Spleen (tissue), 11 donors: ENCODE data around the gene EFNB3. TPM values are rescaled to one million over a fixed set of nuclear protein-coding genes. Genes with fewer than 3 reads are reported as not detected.

Source experiments
- DNase-seq: peaks from one replicate; pipeline ENCODE4 v3.0.0-alpha.2; 2020
- H3K27ac ChIP-seq, 8 donors: fragments of 200-600 bp; sonication (generic) in 7 of 8; 1 replicate in 4 of 8; 2 replicates in 4 of 8; pipeline versions ENCODE4 v1.5.0 to v1.8.0; 2016 to 2021; ENCODE audit warnings: inconsistent platforms in 4 of 8, mild to moderate bottlenecking in 4 of 8, moderate library complexity in 1 of 8
- H3K27me3 ChIP-seq, 7 donors: fragments of 200-600 bp; sonication (generic) in 6 of 7; replicated peaks in 1 of 7; 1 replicate in 4 of 7; 2 replicates in 3 of 7; pipeline versions ENCODE4 v1.5.0 to v1.8.0; 2016 to 2021; ENCODE audit warnings: inconsistent platforms in 3 of 7, mild to moderate bottlenecking in 1 of 7
- H3K36me3 ChIP-seq, 6 donors: fragments of 200-600 bp; sonication (generic) in 5 of 6; 1 replicate in 4 of 6; 2 replicates in 2 of 6; pipeline versions ENCODE4 v1.5.0 to v1.8.0; 2016 to 2021; ENCODE audit warnings: inconsistent platforms in 2 of 6
- H3K4me1 ChIP-seq, 6 donors: fragments of 200-600 bp; sonication (generic) in 5 of 6; 1 replicate in 3 of 6; 2 replicates in 3 of 6; pipeline versions ENCODE4 v1.5.0 to v1.8.0; 2016 to 2021; ENCODE audit warnings: inconsistent platforms in 3 of 6
- H3K4me3 ChIP-seq, 8 donors: fragments of 200-600 bp; sonication (generic) in 7 of 8; 1 replicate in 4 of 8; 2 replicates in 4 of 8; pipeline versions ENCODE4 v1.5.0 to v1.8.0; 2016 to 2021; ENCODE audit warnings: inconsistent platforms in 4 of 8, mild to moderate bottlenecking in 4 of 8, moderate library complexity in 2 of 8
- H3K9me3 ChIP-seq, 8 donors: fragments of 200-600 bp; sonication (generic) in 7 of 8; 1 replicate in 4 of 8; 2 replicates in 4 of 8; pipeline versions ENCODE4 v1.5.0 to v1.8.0; 2016 to 2021; ENCODE audit warnings: inconsistent platforms in 4 of 8
- POLR2A ChIP-seq, 3 donors: fragments of 450-650 bp; IDR thresholded peaks; one replicate each; pipeline ENCODE4 v1.5.1; 2017; ENCODE audit warnings: antibody characterized with exemption in 3 of 3, mild to moderate bottlenecking in 1 of 3
- POLR2AphosphoS5 ChIP-seq, 3 donors: sonication (generic); formaldehyde crosslinking; IDR thresholded peaks; one replicate each; pipeline ENCODE4 v1.5.1; 2017; ENCODE audit warnings: antibody characterized with exemption in 3 of 3
- WGBS, 5 donors: extraction: QIAGEN DNeasy Blood & Tissue Kit in 3 of 5; methylation state at CpG; one replicate each; pipeline versions ENCODE4 v1.1.5 to v1.1.7; 2013 to 2018; 5-methylcytosine and 5-hydroxymethylcytosine counted together
- intact Hi-C: fragments of 100-400 bp; cut with DNase I; formaldehyde crosslinking; loops from one replicate; pipeline ENCODE4 v1.15.0; 2023; ENCODE audit warnings: low total_unique reads
- polyA plus RNA-seq, 3 donors: library from polyadenylated mRNA; stranded (reverse); fragments of 200-250 nt; gene quantifications; one replicate each; pipeline ENCODE4 v1.2.1, GENCODE V29; 2013
- total RNA-seq, 7 donors: library from RNA; depleted of rRNA in 3 of 7; stranded (reverse); fragments of >200 nt in 3 of 7; fragmentation: NEBNext Ultra II Directional in 4 of 7; extraction: Animal tissue kit (Norgen Biotek cat#: 25700) in 4 of 7; gene quantifications; one replicate each; pipeline versions ENCODE4 v1.1.0 to v1.2.1, GENCODE V29; 2016 to 2021
- TF ChIP-seq, protein P1 (sequence below), 11 experiments: fragments of 200-600 bp in 7 of 11; fragments of 450-650 bp in 4 of 11; sonication (generic) in 4 of 11; IDR thresholded peaks in 8 of 11; conservative IDR thresholded peaks in 3 of 11; 1 replicate in 7 of 11; 2 replicates in 4 of 11; pipeline versions ENCODE4 v1.4.0 to v1.8.0; 2016 to 2021; ENCODE audit warnings: antibody characterized with exemption in 11 of 11, inconsistent platforms in 4 of 11, mild to moderate bottlenecking in 1 of 11
- donor health status: healthy with polysubstance abuse.
- donor health status: DM: no; HTN: no; CAD: no; lungs with moderate emphysema.
- donor health status: DM: no; HTN: no; CAD: no.
- donor health status: Bipolar disorder and iron deficiency.
- donor health status: healthy.
- donor health status: DM: no; HTN: no; CAD: no.
- donor health status: DM: yes; HTN: yes; CAD: no.

The EFNB3 gene
- total and polyA plus RNA-seq, 10 donors = 0.04 to 0.60 (median 0.26) TPM; not detected in 1

DNA sequence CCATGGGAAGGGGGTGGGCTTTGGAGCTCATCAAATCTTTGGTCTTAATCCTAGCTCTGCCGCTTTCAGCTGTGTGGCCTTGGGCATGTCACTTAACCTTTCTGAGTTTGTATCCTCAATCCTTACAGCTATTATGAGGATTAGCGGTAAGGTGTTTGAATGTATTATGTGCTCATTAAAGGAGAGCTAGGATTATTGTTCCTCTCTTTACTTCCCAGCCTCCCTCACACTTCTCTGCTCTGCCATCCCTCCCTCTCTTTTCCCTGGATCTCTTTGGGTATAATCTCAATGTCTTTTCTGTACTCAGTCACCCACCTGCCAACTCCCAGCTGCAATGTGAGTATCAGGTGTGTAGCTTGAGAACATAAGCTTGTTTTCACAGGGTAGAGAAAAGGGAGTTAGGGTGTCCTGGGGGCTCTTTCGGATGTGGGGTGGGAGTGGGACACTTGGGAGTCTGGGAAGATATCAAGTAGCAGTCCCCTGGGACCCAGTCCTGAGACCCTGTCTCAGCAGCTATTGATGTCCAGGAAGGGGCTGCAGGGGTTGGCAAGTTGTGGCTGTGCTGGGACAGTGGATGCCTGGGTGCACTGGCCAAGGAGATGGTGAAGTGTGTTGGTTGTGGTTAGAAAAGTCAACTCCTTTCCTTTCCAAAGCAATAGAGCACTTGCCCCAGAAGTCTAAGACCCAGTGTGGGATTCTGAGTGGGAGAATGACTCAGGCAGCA, 1.8 kb downstream of the EFNB3 start:
- TF ChIP-seq, protein P1, sequence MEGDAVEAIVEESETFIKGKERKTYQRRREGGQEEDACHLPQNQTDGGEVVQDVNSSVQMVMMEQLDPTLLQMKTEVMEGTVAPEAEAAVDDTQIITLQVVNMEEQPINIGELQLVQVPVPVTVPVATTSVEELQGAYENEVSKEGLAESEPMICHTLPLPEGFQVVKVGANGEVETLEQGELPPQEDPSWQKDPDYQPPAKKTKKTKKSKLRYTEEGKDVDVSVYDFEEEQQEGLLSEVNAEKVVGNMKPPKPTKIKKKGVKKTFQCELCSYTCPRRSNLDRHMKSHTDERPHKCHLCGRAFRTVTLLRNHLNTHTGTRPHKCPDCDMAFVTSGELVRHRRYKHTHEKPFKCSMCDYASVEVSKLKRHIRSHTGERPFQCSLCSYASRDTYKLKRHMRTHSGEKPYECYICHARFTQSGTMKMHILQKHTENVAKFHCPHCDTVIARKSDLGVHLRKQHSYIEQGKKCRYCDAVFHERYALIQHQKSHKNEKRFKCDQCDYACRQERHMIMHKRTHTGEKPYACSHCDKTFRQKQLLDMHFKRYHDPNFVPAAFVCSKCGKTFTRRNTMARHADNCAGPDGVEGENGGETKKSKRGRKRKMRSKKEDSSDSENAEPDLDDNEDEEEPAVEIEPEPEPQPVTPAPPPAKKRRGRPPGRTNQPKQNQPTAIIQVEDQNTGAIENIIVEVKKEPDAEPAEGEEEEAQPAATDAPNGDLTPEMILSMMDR (IDR thresholded peaks at IDR 0.05 in 8 of 11, conservative IDR thresholded peaks at IDR 0.05 in 3 of 11) = no peak
- TF ChIP-seq POLR2AphosphoS5 (IDR thresholded peaks at IDR 0.05) (no peak), POLR2A (IDR thresholded peaks at IDR 0.05) (no peak)
- intact Hi-C loops = no loop called here
- Histone ChIP-seq H3K27ac (no peak overlapping the region), H3K9me3 (no peaks in the 10 kb centered on the region), H3K4me1 (peaks cover 7 to 39% (median 22%) of the 10 kb centered on the region in 6 donors), H3K4me3 (no peak overlapping the region), H3K27me3 (peaks cover 5 to 84% (median 31%) of the 10 kb centered on the region in 7 donors), H3K36me3 (peaks cover 0 to 21% (median 14%) of the 10 kb centered on the region in 6 donors)
- 82 to 94% (median 86%) methylated on average over 3 of the region's 3 CpGs for WGBS, 5 donors
- DNase-seq = no peak

DNA sequence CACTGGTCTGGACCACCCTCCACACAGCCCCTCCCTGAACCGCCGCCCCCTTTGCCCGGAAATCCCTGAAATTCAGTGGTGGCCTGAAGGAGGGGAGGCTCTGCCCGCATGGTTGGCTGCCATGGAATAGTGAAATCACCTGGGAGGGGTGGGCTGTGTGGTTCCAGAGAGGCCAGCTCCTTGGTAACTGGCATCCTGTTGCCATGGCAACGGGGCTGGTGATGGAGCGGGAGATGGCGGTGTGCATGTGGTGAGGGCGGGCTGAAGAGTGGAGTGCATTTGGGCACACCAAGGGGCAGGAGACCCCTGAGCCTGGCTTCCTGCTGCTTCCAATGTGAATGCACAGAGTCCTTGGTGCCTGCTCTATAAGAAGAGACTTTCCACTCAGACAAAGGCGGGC, 2.4 kb downstream of the EFNB3 start:
- no peak overlapping the region for H3K4me3 ChIP-seq
- H3K36me3 ChIP-seq = peaks cover 0 to 15% (median 8%) of the 10 kb centered on the region in 6 donors
- peaks cover 5 to 89% (median 32%) of the 10 kb centered on the region in 7 donors for H3K27me3 ChIP-seq
- H3K4me1 ChIP-seq = peaks cover 7 to 37% (median 22%) of the 10 kb centered on the region in 6 donors
- no peak for DNase-seq
- intact Hi-C loops = no loop called here
- H3K27ac ChIP-seq = no peak overlapping the region
- H3K9me3 ChIP-seq = no peaks in the 10 kb centered on the region
- WGBS, 5 donors = 75 to 86% (median 81%) methylated on average over 8 to 9 of the region's 9 CpGs
- no peak for TF ChIP-seq POLR2AphosphoS5 (IDR thresholded peaks at IDR 0.05)
- no peak for TF ChIP-seq POLR2A (IDR thresholded peaks at IDR 0.05)
- TF ChIP-seq, protein P1 (IDR thresholded peaks at IDR 0.05 in 8 of 11, conservative IDR thresholded peaks at IDR 0.05 in 3 of 11) = no peak

DNA sequence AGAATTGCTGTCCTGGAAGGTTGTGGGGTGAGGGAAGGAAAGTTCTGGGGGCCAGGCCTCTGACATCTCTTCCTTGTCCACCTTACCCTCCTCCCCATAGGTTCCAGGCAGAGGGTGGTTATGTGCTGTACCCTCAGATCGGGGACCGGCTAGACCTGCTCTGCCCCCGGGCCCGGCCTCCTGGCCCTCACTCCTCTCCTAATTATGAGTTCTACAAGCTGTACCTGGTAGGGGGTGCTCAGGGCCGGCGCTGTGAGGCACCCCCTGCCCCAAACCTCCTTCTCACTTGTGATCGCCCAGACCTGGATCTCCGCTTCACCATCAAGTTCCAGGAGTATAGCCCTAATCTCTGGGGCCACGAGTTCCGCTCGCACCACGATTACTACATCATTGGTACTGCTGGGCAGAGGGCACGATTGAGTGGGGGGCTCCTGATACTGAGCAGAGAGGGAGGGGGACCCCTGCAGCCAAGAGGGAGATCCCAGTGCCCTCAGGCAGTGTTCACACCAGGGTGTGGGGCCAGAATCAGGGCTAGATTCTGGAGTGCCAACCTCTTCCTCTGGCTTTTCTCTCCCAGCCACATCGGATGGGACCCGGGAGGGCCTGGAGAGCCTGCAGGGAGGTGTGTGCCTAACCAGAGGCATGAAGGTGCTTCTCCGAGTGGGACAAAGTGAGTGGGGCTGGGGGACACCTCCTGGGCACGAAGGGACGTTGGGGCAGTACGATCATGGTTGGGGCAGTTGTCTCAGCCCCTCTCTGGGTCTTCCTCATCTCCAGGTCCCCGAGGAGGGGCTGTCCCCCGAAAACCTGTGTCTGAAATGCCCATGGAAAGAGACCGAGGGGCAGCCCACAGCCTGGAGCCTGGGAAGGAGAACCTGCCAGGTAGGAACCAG, 3.1 kb downstream of the EFNB3 start:
- WGBS, 5 donors = 79 to 88% (median 82%) methylated on average over 22 of the region's 22 CpGs
- H3K4me1 ChIP-seq = peaks cover 7 to 33% (median 22%) of the 10 kb centered on the region in 6 donors
- peaks cover 5 to 89% (median 34%) of the 10 kb centered on the region in 7 donors for H3K27me3 ChIP-seq
- no peak for DNase-seq
- no peak overlapping the region for H3K4me3 ChIP-seq
- H3K36me3 ChIP-seq = peaks cover 0 to 8% (median 1%) of the 10 kb centered on the region in 6 donors
- intact Hi-C loops = no loop called here
- H3K27ac ChIP-seq = no peak overlapping the region
- TF ChIP-seq POLR2A (IDR thresholded peaks at IDR 0.05) (no peak), POLR2AphosphoS5 (IDR thresholded peaks at IDR 0.05) (no peak)
- TF ChIP-seq, protein P1 (IDR thresholded peaks at IDR 0.05 in 8 of 11, conservative IDR thresholded peaks at IDR 0.05 in 3 of 11) = no peak
- no peaks in the 10 kb centered on the region for H3K9me3 ChIP-seq
